Liver (tissue), 9 donors: Measurements from ENCODE around the gene ERC1. TPM values are rescaled to one million over a fixed set of nuclear protein-coding genes. Genes with fewer than 3 reads are reported as not detected.

Source experiments
- DNase-seq: peaks from one replicate; pipeline ENCODE4 v3.0.0-alpha.2; 2017; ENCODE audit warnings: low spot score
- H3K27ac ChIP-seq, 2 donors: one replicate each; pipeline ENCODE4 v1.7.0; 2013; ENCODE audit warnings: inconsistent platforms in 2 of 2, low read length in 2 of 2, control low read depth in 1 of 2, low read depth in 1 of 2, mild to moderate bottlenecking in 1 of 2
- H3K27me3 ChIP-seq, 4 donors: one replicate each; pipeline versions ENCODE4 v1.6.1 to v1.7.0; 2013; ENCODE audit warnings: low read length in 3 of 4, inconsistent platforms in 1 of 4, mild to moderate bottlenecking in 1 of 4, moderate library complexity in 1 of 4; ENCODE audit not compliant: control insufficient read depth in 4 of 4, insufficient read depth in 4 of 4
- H3K36me3 ChIP-seq, 4 donors: one replicate each; pipeline versions ENCODE4 v1.6.1 to v1.7.0; 2013; ENCODE audit warnings: low read length in 3 of 4, mild to moderate bottlenecking in 3 of 4, low read depth in 1 of 4, moderate library complexity in 1 of 4; ENCODE audit not compliant: control insufficient read depth in 4 of 4, insufficient read depth in 3 of 4
- H3K4me1 ChIP-seq, 4 donors: one replicate each; pipeline versions ENCODE4 v1.6.1 to v1.7.0; 2013; ENCODE audit warnings: low read length in 3 of 4, mild to moderate bottlenecking in 3 of 4, moderate library complexity in 1 of 4; ENCODE audit not compliant: control insufficient read depth in 4 of 4, insufficient read depth in 4 of 4
- H3K4me3 ChIP-seq, 3 donors: one replicate each; pipeline versions ENCODE4 v1.6.1 to v1.7.0; 2013; ENCODE audit warnings: low read length in 3 of 3, control low read depth in 1 of 3, low read depth in 1 of 3, mild to moderate bottlenecking in 1 of 3
- H3K9ac ChIP-seq, 2 donors: one replicate each; pipeline ENCODE4 v1.7.0; 2013; ENCODE audit warnings: low read length in 2 of 2, mild to moderate bottlenecking in 2 of 2, moderate library complexity in 2 of 2, control low read depth in 1 of 2, low read depth in 1 of 2
- H3K9me3 ChIP-seq, 4 donors: one replicate each; pipeline versions ENCODE4 v1.6.1 to v1.7.0; 2013; ENCODE audit warnings: low read length in 3 of 4; ENCODE audit not compliant: control insufficient read depth in 4 of 4
- EGR1 ChIP-seq, 2 donors: IDR thresholded peaks; 2 replicates each; pipeline ENCODE4 v1.6.1; 2016 to 2018; ENCODE audit warnings: antibody characterized with exemption in 2 of 2, low read depth in 2 of 2
- FOXA1 ChIP-seq: IDR thresholded peaks from 2 replicates; pipeline ENCODE4 v1.6.1; 2016; ENCODE audit warnings: antibody characterized with exemption
- GABPA ChIP-seq, 2 donors: IDR thresholded peaks in 1 of 2; conservative IDR thresholded peaks in 1 of 2; 2 replicates each; pipeline ENCODE4 v1.6.1; 2016; ENCODE audit warnings: antibody characterized with exemption in 2 of 2, mild to moderate bottlenecking in 1 of 2, moderate library complexity in 1 of 2
- HNF4A ChIP-seq, 2 donors: conservative IDR thresholded peaks; 2 replicates each; pipeline ENCODE4 v1.6.1; 2016; ENCODE audit warnings: antibody characterized with exemption in 2 of 2, mild to moderate bottlenecking in 2 of 2
- HNF4G ChIP-seq: IDR thresholded peaks from 2 replicates; pipeline ENCODE4 v1.6.1; 2016; ENCODE audit warnings: antibody characterized with exemption
- JUND ChIP-seq, 2 donors: IDR thresholded peaks; 2 replicates each; pipeline ENCODE4 v1.6.1; 2016; ENCODE audit warnings: antibody characterized with exemption in 2 of 2
- NR2F2 ChIP-seq: IDR thresholded peaks from 2 replicates; pipeline ENCODE4 v1.6.1; 2016; ENCODE audit warnings: antibody characterized with exemption
- RAD21 ChIP-seq, 2 donors: IDR thresholded peaks; 2 replicates each; pipeline ENCODE4 v1.6.1; 2016; ENCODE audit warnings: antibody characterized with exemption in 2 of 2, mild to moderate bottlenecking in 2 of 2
- RXRA ChIP-seq, 2 donors: IDR thresholded peaks; 2 replicates each; pipeline ENCODE4 v1.6.1; 2017 to 2018; ENCODE audit warnings: antibody characterized with exemption in 2 of 2, mild to moderate bottlenecking in 1 of 2
- SP1 ChIP-seq: IDR thresholded peaks from 2 replicates; pipeline ENCODE4 v1.6.1; 2018; ENCODE audit warnings: antibody characterized with exemption, mild to moderate bottlenecking
- TAF1 ChIP-seq: conservative IDR thresholded peaks from 2 replicates; pipeline ENCODE4 v1.6.1; 2016; ENCODE audit warnings: antibody characterized with exemption, mild to moderate bottlenecking
- YY1 ChIP-seq: IDR thresholded peaks from 2 replicates; pipeline ENCODE4 v1.6.1; 2016; ENCODE audit warnings: antibody characterized with exemption, mild to moderate bottlenecking
- WGBS: extraction: QIAGEN DNeasy Blood & Tissue Kit; methylation state at CpG from one replicate; pipeline ENCODE4 v1.1.7; 2013; 5-methylcytosine and 5-hydroxymethylcytosine counted together
- polyA plus RNA-seq, 2 donors: library from polyadenylated mRNA; stranded (reverse) in 1 of 2; unstranded in 1 of 2; fragments of 200-250 nt in 1 of 2; fragments of >200 nt in 1 of 2; fragmentation: Nextera tagmentation in 1 of 2; extraction: Ambion mirVana in 1 of 2; gene quantifications; one replicate each; pipeline versions ENCODE4 v1.2.1 to v1.2.3, GENCODE V29; 2013 to 2015
- total RNA-seq, 2 donors: library from RNA; depleted of rRNA; stranded (reverse); fragments of >200 nt; gene quantifications; one replicate each; pipeline ENCODE4 v1.2.3, GENCODE V29; 2014
- TF ChIP-seq, protein P1 (sequence below): fragments of 150-350 bp; IDR thresholded peaks from 2 replicates; pipeline ENCODE4 v1.5.1; 2017; ENCODE audit warnings: improper control_type of control experiment, low read depth, low read length; ENCODE audit not compliant: missing input control
- TF ChIP-seq, protein P2 (sequence below): IDR thresholded peaks from 2 replicates; pipeline ENCODE4 v1.6.1; 2016; ENCODE audit warnings: antibody characterized with exemption, mild to moderate bottlenecking
- TF ChIP-seq, protein P3 (sequence below): IDR thresholded peaks from 2 replicates; pipeline ENCODE4 v1.6.1; 2016; ENCODE audit warnings: antibody characterized with exemption
- TF ChIP-seq, protein P4 (sequence below): IDR thresholded peaks from 2 replicates; pipeline ENCODE4 v1.6.1; 2016; ENCODE audit warnings: antibody characterized with exemption
- TF ChIP-seq, protein P5 (sequence below): IDR thresholded peaks from 2 replicates; pipeline ENCODE4 v1.6.1; 2016; ENCODE audit warnings: antibody characterized with exemption
- donor health status: healthy.
- donor health status: healthy.
- donor health status: healthy.
- donor health status: healthy.
- donor health status: healthy.

Gene ERC1
- total and polyA plus RNA-seq, 4 donors: 6.2 to 50.2 (median 10.3) TPM

DNA sequence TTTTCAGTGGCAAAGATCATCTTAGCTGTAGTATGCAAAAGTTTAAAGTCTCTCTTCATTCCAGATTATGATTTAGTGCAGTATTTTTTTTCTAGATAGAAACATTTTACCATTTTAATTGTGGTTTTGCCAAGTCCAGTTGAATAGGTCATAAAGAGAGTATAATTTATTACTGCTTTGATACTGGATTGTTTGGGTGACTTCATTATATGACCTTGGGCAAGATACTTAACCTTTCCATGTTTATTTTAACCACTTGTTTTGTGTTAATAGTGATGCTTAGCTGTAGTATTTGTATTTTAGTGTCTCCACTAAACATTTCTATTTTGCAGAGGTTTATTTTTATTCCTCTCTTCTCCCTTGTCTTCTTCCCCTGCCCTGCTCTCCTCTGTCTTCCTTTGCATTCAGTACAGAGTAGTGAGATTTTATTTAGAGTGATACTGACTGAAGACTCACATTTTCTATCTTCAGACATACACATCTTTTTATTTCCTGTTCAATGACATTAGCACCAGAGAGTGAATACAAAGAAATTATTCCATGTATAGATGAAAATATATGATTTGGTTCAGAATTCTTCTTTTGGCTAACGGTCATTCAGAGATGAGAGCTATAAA, 215.2 kb downstream of the ERC1 start:
- Histone ChIP-seq H3K9me3 (no peaks in the 10 kb centered on the region), H3K27ac (no peak overlapping the region), H3K4me1 (no peaks in the 10 kb centered on the region), H3K9ac (no peak overlapping the region), H3K27me3 (no peaks in the 10 kb centered on the region), H3K4me3 (no peak overlapping the region), H3K36me3 (no peaks in the 10 kb centered on the region)
- no peak for DNase-seq
- 99% methylated on average over 1 of the region's 1 CpG for whole genome bisulfite sequencing
- TF ChIP-seq NR2F2 (no peak), EGR1 (IDR thresholded peaks at IDR 0.05; ENCODE audit: low read depth in 2 of 2) (no peak), RXRA (IDR thresholded peaks at IDR 0.05) (no peak), SP1 (no peak), GABPA (IDR thresholded peaks at IDR 0.05 in 1 of 2, conservative IDR thresholded peaks at IDR 0.05 in 1 of 2) (no peak), HNF4A (conservative IDR thresholded peaks at IDR 0.05) (no peak), JUND (IDR thresholded peaks at IDR 0.05) (no peak), HNF4G (no peak), YY1 (no peak)
- TF ChIP-seq, protein P1, sequence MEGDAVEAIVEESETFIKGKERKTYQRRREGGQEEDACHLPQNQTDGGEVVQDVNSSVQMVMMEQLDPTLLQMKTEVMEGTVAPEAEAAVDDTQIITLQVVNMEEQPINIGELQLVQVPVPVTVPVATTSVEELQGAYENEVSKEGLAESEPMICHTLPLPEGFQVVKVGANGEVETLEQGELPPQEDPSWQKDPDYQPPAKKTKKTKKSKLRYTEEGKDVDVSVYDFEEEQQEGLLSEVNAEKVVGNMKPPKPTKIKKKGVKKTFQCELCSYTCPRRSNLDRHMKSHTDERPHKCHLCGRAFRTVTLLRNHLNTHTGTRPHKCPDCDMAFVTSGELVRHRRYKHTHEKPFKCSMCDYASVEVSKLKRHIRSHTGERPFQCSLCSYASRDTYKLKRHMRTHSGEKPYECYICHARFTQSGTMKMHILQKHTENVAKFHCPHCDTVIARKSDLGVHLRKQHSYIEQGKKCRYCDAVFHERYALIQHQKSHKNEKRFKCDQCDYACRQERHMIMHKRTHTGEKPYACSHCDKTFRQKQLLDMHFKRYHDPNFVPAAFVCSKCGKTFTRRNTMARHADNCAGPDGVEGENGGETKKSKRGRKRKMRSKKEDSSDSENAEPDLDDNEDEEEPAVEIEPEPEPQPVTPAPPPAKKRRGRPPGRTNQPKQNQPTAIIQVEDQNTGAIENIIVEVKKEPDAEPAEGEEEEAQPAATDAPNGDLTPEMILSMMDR: no peak
- TF ChIP-seq, protein P2, sequence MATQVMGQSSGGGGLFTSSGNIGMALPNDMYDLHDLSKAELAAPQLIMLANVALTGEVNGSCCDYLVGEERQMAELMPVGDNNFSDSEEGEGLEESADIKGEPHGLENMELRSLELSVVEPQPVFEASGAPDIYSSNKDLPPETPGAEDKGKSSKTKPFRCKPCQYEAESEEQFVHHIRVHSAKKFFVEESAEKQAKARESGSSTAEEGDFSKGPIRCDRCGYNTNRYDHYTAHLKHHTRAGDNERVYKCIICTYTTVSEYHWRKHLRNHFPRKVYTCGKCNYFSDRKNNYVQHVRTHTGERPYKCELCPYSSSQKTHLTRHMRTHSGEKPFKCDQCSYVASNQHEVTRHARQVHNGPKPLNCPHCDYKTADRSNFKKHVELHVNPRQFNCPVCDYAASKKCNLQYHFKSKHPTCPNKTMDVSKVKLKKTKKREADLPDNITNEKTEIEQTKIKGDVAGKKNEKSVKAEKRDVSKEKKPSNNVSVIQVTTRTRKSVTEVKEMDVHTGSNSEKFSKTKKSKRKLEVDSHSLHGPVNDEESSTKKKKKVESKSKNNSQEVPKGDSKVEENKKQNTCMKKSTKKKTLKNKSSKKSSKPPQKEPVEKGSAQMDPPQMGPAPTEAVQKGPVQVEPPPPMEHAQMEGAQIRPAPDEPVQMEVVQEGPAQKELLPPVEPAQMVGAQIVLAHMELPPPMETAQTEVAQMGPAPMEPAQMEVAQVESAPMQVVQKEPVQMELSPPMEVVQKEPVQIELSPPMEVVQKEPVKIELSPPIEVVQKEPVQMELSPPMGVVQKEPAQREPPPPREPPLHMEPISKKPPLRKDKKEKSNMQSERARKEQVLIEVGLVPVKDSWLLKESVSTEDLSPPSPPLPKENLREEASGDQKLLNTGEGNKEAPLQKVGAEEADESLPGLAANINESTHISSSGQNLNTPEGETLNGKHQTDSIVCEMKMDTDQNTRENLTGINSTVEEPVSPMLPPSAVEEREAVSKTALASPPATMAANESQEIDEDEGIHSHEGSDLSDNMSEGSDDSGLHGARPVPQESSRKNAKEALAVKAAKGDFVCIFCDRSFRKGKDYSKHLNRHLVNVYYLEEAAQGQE: no peak
- TF ChIP-seq, protein P3, sequence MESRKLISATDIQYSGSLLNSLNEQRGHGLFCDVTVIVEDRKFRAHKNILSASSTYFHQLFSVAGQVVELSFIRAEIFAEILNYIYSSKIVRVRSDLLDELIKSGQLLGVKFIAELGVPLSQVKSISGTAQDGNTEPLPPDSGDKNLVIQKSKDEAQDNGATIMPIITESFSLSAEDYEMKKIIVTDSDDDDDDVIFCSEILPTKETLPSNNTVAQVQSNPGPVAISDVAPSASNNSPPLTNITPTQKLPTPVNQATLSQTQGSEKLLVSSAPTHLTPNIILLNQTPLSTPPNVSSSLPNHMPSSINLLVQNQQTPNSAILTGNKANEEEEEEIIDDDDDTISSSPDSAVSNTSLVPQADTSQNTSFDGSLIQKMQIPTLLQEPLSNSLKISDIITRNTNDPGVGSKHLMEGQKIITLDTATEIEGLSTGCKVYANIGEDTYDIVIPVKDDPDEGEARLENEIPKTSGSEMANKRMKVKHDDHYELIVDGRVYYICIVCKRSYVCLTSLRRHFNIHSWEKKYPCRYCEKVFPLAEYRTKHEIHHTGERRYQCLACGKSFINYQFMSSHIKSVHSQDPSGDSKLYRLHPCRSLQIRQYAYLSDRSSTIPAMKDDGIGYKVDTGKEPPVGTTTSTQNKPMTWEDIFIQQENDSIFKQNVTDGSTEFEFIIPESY: no peak
- TF ChIP-seq, protein P4, sequence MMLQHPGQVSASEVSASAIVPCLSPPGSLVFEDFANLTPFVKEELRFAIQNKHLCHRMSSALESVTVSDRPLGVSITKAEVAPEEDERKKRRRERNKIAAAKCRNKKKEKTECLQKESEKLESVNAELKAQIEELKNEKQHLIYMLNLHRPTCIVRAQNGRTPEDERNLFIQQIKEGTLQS: no peak

DNA sequence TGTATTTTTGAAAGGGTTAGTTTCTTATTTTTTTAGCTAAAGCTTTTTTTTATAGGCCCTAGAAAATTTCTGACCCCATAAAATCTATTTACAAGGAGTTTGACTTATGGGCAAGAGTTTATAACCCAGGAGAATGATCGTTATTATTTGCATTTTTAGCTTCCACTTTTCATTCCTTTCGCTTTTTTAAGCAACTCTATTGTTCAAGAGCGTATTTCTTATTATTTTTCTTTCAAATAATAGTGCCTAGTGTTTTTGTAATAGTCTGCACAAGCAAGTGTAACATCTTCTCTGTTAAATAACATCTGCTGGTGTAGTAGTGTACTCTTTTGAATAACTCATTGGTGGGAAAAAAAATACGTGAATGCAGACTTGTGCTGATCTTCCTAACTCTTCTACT, 216.3 kb downstream of the ERC1 start:
- Histone ChIP-seq H3K4me1 (no peaks in the 10 kb centered on the region), H3K9me3 (no peaks in the 10 kb centered on the region), H3K27ac (no peak overlapping the region), H3K9ac (no peak overlapping the region), H3K27me3 (no peaks in the 10 kb centered on the region), H3K36me3 (no peaks in the 10 kb centered on the region), H3K4me3 (no peak overlapping the region)
- TF ChIP-seq, protein P2: no peak
- no peak for TF ChIP-seq JUND (IDR thresholded peaks at IDR 0.05)
- no peak for TF ChIP-seq NR2F2
- no peak for TF ChIP-seq FOXA1
- no peak for TF ChIP-seq HNF4A (conservative IDR thresholded peaks at IDR 0.05)
- TF ChIP-seq, protein P4: no peak
- no peak for TF ChIP-seq EGR1 (IDR thresholded peaks at IDR 0.05; ENCODE audit: low read depth in 2 of 2)
- TF ChIP-seq HNF4G: no peak
- no peak for TF ChIP-seq RAD21 (IDR thresholded peaks at IDR 0.05)
- TF ChIP-seq, protein P5, sequence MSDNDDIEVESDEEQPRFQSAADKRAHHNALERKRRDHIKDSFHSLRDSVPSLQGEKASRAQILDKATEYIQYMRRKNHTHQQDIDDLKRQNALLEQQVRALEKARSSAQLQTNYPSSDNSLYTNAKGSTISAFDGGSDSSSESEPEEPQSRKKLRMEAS: no peak
- no peak for TF ChIP-seq TAF1
- WGBS: 96% methylated on average over 4 of the region's 4 CpGs
- no peak for DNase-seq
